Astrocyte (in vitro differentiated cells and primary cell): ENCODE data around the gene PPM1H.

Source experiments
- EZH2 ChIP-seq: IDR thresholded peaks from 2 replicates; pipeline ENCODE4 v1.6.1; 2012; ENCODE audit warnings: mild to moderate bottlenecking, low read length, inconsistent platforms; ENCODE audit not compliant: insufficient read depth
- TF ChIP-seq, protein P1 (sequence below): IDR thresholded peaks from 2 replicates; pipeline ENCODE4 v1.5.1; 2011; ENCODE audit warnings: low read depth, mild to moderate bottlenecking, inconsistent platforms, low read length, moderate library complexity; ENCODE audit not compliant: insufficient read depth

DNA sequence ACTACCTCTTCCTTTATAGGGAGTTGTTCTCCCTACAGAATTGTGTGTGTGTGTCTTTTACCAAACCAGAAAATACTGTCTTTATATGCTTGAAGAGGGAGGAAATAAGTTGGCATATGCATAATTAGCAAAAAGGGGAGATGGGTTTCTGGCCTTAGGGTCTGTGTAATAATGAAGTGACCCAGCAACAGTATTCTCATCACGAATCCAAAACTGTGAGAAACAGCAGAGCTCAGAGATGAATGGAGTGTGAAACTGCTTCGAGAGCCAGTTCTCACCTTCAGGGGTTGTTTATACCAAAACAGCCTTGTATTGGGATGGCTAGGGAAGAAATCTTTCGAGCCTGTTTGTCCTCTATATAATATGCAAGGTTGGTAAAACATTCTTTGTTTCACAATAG lies 240.8 kb downstream of the PPM1H start:
- TF ChIP-seq, protein P1, sequence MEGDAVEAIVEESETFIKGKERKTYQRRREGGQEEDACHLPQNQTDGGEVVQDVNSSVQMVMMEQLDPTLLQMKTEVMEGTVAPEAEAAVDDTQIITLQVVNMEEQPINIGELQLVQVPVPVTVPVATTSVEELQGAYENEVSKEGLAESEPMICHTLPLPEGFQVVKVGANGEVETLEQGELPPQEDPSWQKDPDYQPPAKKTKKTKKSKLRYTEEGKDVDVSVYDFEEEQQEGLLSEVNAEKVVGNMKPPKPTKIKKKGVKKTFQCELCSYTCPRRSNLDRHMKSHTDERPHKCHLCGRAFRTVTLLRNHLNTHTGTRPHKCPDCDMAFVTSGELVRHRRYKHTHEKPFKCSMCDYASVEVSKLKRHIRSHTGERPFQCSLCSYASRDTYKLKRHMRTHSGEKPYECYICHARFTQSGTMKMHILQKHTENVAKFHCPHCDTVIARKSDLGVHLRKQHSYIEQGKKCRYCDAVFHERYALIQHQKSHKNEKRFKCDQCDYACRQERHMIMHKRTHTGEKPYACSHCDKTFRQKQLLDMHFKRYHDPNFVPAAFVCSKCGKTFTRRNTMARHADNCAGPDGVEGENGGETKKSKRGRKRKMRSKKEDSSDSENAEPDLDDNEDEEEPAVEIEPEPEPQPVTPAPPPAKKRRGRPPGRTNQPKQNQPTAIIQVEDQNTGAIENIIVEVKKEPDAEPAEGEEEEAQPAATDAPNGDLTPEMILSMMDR: no peak
- no peak for TF ChIP-seq EZH2
